SK-N-SH (cell line): ENCODE results near the gene COL4A5.

Source experiments
- CHD2 ChIP-seq: fragments of 150-350 bp; IDR thresholded peaks from 2 replicates; pipeline ENCODE4 v1.6.1; 2018; ENCODE audit warnings: low read length; ENCODE audit not compliant: partially characterized antibody
- POLR2AphosphoS5 ChIP-seq: IDR thresholded peaks from 2 replicates; pipeline ENCODE4 v1.6.1; 2012; ENCODE audit warnings: low read depth, low read length

- no peak for TF ChIP-seq CHD2
- TF ChIP-seq POLR2AphosphoS5 = no peak
Observed at GRCh38 chrX:108420481-108420880, 19.2 kb upstream of the COL4A5 start.
